Astrocyte (in vitro differentiated cells and primary cell): ENCODE results near the gene EARS2. TPM values are rescaled to one million over a fixed set of nuclear protein-coding genes. Genes with fewer than 3 reads are reported as not detected.

Experiments
- DNase-seq: peaks from one replicate; pipeline ENCODE4 v3.0.0-alpha.2; 2010; ENCODE audit warnings: low read depth
- FAIRE-seq: peaks from 2 replicates; lab custom pipeline; 2011; peaks lifted over from hg19 to GRCh38; lab: Jason Lieb, UNC
- H2AFZ ChIP-seq: 2 replicates; pipeline ENCODE4 v1.6.0; 2012; ENCODE audit warnings: low read depth, low read length, inconsistent platforms
- H3K27ac ChIP-seq: 2 replicates; pipeline ENCODE4 v1.5.1; 2011; ENCODE audit warnings: low read depth, low read length, inconsistent platforms
- H3K27me3 ChIP-seq: 2 replicates; pipeline ENCODE4 v1.6.0; 2011; ENCODE audit warnings: low read length, inconsistent platforms; ENCODE audit not compliant: insufficient read depth
- H3K36me3 ChIP-seq: 2 replicates; pipeline ENCODE4 v1.5.1; 2011; ENCODE audit warnings: low read length, inconsistent platforms; ENCODE audit not compliant: insufficient read depth
- H3K4me1 ChIP-seq: 2 replicates; pipeline ENCODE4 v1.5.1; 2011; ENCODE audit warnings: low read length, inconsistent platforms; ENCODE audit not compliant: insufficient read depth
- H3K4me2 ChIP-seq: 2 replicates; pipeline ENCODE4 v1.6.0; 2012; ENCODE audit warnings: low read length, inconsistent platforms
- H3K4me3 ChIP-seq: 2 replicates; pipeline ENCODE4 v1.5.1; 2011; ENCODE audit warnings: low read depth, mild to moderate bottlenecking, low read length, inconsistent platforms; ENCODE audit not compliant: insufficient read depth
- H3K79me2 ChIP-seq: 2 replicates; pipeline ENCODE4 v1.6.0; 2012; ENCODE audit warnings: mild to moderate bottlenecking, low read length, inconsistent platforms; ENCODE audit not compliant: insufficient read depth
- H3K9ac ChIP-seq: 2 replicates; pipeline ENCODE4 v1.6.0; 2012; ENCODE audit warnings: mild to moderate bottlenecking, low read length, inconsistent platforms
- H3K9me3 ChIP-seq: 2 replicates; pipeline ENCODE4 v1.5.1; 2012; ENCODE audit warnings: low read depth, mild to moderate bottlenecking, low read length, inconsistent platforms; ENCODE audit not compliant: insufficient read depth
- H4K20me1 ChIP-seq: 2 replicates; pipeline ENCODE4 v1.6.0; 2012; ENCODE audit warnings: low read length, inconsistent platforms; ENCODE audit not compliant: insufficient read depth
- H3K27ac Mint-ChIP-seq: one replicate; pipeline ENCODE4 v1.8.0; 2021; ENCODE audit warnings: mild to moderate bottlenecking, mixed read lengths; ENCODE audit not compliant: unreplicated experiment
- H3K27me3 Mint-ChIP-seq: one replicate; pipeline ENCODE4 v1.8.0; 2021; ENCODE audit warnings: low read depth, mixed read lengths; ENCODE audit not compliant: unreplicated experiment
- H3K36me3 Mint-ChIP-seq: one replicate; pipeline ENCODE4 v1.8.0; 2021; ENCODE audit warnings: low read depth, mixed read lengths; ENCODE audit not compliant: unreplicated experiment
- H3K4me1 Mint-ChIP-seq: one replicate; pipeline ENCODE4 v1.8.0; 2021; ENCODE audit warnings: low read depth, mixed read lengths; ENCODE audit not compliant: unreplicated experiment
- H3K4me3 Mint-ChIP-seq: one replicate; pipeline ENCODE4 v1.8.0; 2021; ENCODE audit warnings: mild to moderate bottlenecking, moderate library complexity, mixed read lengths; ENCODE audit not compliant: unreplicated experiment
- H3K9me3 Mint-ChIP-seq: one replicate; pipeline ENCODE4 v1.8.0; 2021; ENCODE audit warnings: mild to moderate bottlenecking, mixed read lengths; ENCODE audit not compliant: unreplicated experiment
- CTCF ChIP-seq: IDR thresholded peaks from 2 replicates; pipeline ENCODE4 v1.5.1; 2011; ENCODE audit warnings: low read depth, mild to moderate bottlenecking, inconsistent platforms, low read length, moderate library complexity; ENCODE audit not compliant: insufficient read depth
- EZH2 ChIP-seq: IDR thresholded peaks from 2 replicates; pipeline ENCODE4 v1.6.1; 2012; ENCODE audit warnings: mild to moderate bottlenecking, low read length, inconsistent platforms; ENCODE audit not compliant: insufficient read depth
- total RNA-seq: library from RNA; stranded (reverse); gene quantifications from 2 replicates; pipeline ENCODE4 v1.2.1, GENCODE V29; 2021

EARS2 gene
- total RNA-seq, 1 donor from 2014 or later: 19.4 TPM

DNA sequence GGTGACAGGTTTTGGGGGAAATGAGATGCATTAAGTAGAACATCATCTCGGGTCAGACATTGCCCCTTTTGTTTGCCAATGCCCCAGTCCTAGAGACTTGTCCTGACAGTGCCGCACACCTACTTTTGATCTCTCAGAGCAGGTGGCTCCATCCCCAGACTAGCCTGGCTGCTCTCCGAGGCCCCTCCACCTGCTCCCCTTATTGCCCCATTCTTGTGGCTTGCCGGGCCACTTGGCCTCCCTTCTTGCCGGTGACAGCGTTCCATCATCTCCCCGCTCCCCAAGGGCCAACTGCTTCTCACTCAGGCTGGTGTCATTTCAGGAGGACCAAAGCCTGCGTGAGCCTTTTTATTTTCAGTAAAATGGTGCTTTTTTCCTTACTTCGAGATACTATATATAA is 15.2 kb upstream of the EARS2 start:
- H3K27me3 ChIP-seq: no peaks in the 10 kb centered on the region
- Mint-ChIP-seq H3K9me3 (no peaks in the 10 kb centered on the region), H3K4me1 (no peaks in the 10 kb centered on the region), H3K27me3 (no peaks in the 10 kb centered on the region), H3K27ac (peak overlapping the region; percentile 28), H3K4me3 (no peak overlapping the region), H3K36me3 (peaks cover 14% of the 10 kb centered on the region)
- H3K4me3 ChIP-seq: no peak overlapping the region
- no peak for TF ChIP-seq CTCF
- TF ChIP-seq EZH2: no peak
- H3K79me2 ChIP-seq: peaks cover 4% of the 10 kb centered on the region
- DNase-seq: no peak
- no peaks in the 10 kb centered on the region for H3K9me3 ChIP-seq
- H3K27ac ChIP-seq: no peak overlapping the region
- no peak overlapping the region for H2AFZ ChIP-seq
- no peak for FAIRE-seq
- peaks cover 35% of the 10 kb centered on the region for H3K36me3 ChIP-seq
- H3K9ac ChIP-seq: no peak overlapping the region
- H3K4me2 ChIP-seq: no peak overlapping the region
- H3K4me1 ChIP-seq: no peaks in the 10 kb centered on the region
- peaks cover 61% of the 10 kb centered on the region for H4K20me1 ChIP-seq

GRCh38 chr16:23571895-23572294 is 14.7 kb upstream of the EARS2 start:
- Histone ChIP-seq H3K9me3 (no peaks in the 10 kb centered on the region), H3K4me2 (no peak overlapping the region), H3K27ac (no peak overlapping the region), H3K36me3 (peaks cover 40% of the 10 kb centered on the region), H3K79me2 (peaks cover 4% of the 10 kb centered on the region), H2AFZ (no peak overlapping the region), H3K27me3 (no peaks in the 10 kb centered on the region), H3K4me1 (no peaks in the 10 kb centered on the region), H3K4me3 (no peak overlapping the region), H4K20me1 (peaks cover 61% of the 10 kb centered on the region), H3K9ac (no peak overlapping the region)
- Mint-ChIP-seq H3K9me3 (no peaks in the 10 kb centered on the region), H3K27me3 (no peaks in the 10 kb centered on the region), H3K36me3 (peaks cover 16% of the 10 kb centered on the region), H3K4me1 (no peaks in the 10 kb centered on the region), H3K4me3 (no peak overlapping the region), H3K27ac (no peak overlapping the region)
- DNase-seq (no peak), FAIRE-seq (no peak)
- TF ChIP-seq CTCF: no peak
- TF ChIP-seq EZH2: no peak

DNA sequence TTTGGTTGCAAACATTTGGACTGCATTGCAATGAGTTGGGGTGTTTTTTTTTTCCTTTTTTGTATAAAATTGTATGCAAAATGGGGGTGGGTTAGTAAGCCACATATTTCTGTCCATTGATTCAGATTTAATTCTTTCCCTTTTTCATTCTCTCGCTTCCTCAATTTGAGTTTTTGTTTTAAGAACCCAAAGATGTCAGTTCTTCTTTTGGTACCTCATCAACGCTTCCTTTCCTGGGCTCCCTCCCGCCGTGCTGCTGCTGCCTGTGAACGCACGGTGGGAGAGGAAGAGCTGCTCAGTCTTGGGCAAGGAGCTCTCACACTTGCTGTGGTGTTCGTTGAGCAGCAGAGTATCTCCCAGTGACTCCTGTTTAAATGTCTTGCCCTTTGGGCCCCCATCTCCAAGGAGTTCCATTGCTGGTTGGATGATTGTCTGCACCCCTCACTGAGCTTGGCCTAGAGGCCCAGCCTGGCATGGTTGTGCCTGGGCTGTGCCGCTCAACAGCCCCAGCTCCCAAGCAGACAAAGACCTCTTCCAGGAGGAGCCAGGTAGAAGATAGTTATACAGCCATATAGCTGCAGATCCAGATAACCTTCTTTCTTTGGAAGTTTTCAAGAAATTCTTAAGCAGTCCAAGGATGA is 14.0 kb upstream of the EARS2 start:
- H3K4me3 ChIP-seq: no peak overlapping the region
- H3K27ac ChIP-seq: no peak overlapping the region
- peaks cover 4% of the 10 kb centered on the region for H3K79me2 ChIP-seq
- Mint-ChIP-seq H3K4me1 (no peaks in the 10 kb centered on the region), H3K4me3 (no peak overlapping the region), H3K9me3 (no peaks in the 10 kb centered on the region), H3K36me3 (peaks cover 20% of the 10 kb centered on the region), H3K27me3 (no peaks in the 10 kb centered on the region), H3K27ac (no peak overlapping the region)
- H3K9ac ChIP-seq: no peak overlapping the region
- H3K27me3 ChIP-seq: no peaks in the 10 kb centered on the region
- H3K4me2 ChIP-seq: no peak overlapping the region
- no peak for TF ChIP-seq CTCF
- TF ChIP-seq EZH2: no peak
- H3K36me3 ChIP-seq: peaks cover 44% of the 10 kb centered on the region
- H3K9me3 ChIP-seq: no peaks in the 10 kb centered on the region
- H2AFZ ChIP-seq: no peak overlapping the region
- peaks cover 66% of the 10 kb centered on the region for H4K20me1 ChIP-seq
- H3K4me1 ChIP-seq: no peaks in the 10 kb centered on the region
- FAIRE-seq (no peak), DNase-seq (no peak)
